Ovary (tissue), 9 donors: ENCODE data around the gene RALB. TPM values are rescaled to one million over a fixed set of nuclear protein-coding genes. Genes with fewer than 3 reads are reported as not detected.

Experiments
- DNase-seq, 5 donors: peaks; one replicate each; pipeline ENCODE4 v3.0.0-alpha.2; 2019 to 2020
- H3K27ac ChIP-seq, 2 donors: fragments of 200-600 bp; one replicate each; pipeline versions ENCODE4 v1.5.1 to v1.8.0; 2019 to 2022
- H3K27me3 ChIP-seq: fragments of 200-600 bp; one replicate; pipeline ENCODE4 v1.8.0; 2022
- H3K36me3 ChIP-seq: fragments of 200-600 bp; sonication (generic); one replicate; pipeline ENCODE4 v1.5.1; 2019
- H3K4me1 ChIP-seq: one replicate; pipeline ENCODE4 v1.8.1; 2013; ENCODE audit warnings: mild to moderate bottlenecking, moderate library complexity; ENCODE audit not compliant: insufficient read depth
- H3K4me3 ChIP-seq: fragments of 200-600 bp; sonication (generic); one replicate; pipeline ENCODE4 v1.5.1; 2017
- H3K9me3 ChIP-seq, 2 donors: fragments of 200-600 bp in 1 of 2; sonication (generic) in 1 of 2; one replicate each; pipeline versions ENCODE4 v1.5.1 to v1.8.1; 2013 to 2019; ENCODE audit warnings: mild to moderate bottlenecking in 1 of 2, moderate library complexity in 1 of 2
- CTCF ChIP-seq, 3 donors: fragments of 450-650 bp in 2 of 3; fragments of 200-600 bp in 1 of 3; IDR thresholded peaks; one replicate each; pipeline versions ENCODE4 v1.5.1 to v1.8.0; 2016 to 2022; ENCODE audit warnings: antibody characterized with exemption in 3 of 3, mild to moderate bottlenecking in 1 of 3
- EP300 ChIP-seq: sonication (generic); formaldehyde crosslinking; IDR thresholded peaks from one replicate; pipeline ENCODE4 v1.6.1; 2017; ENCODE audit warnings: antibody characterized with exemption
- POLR2A ChIP-seq: fragments of 450-650 bp; IDR thresholded peaks from one replicate; pipeline ENCODE4 v1.6.1; 2017; ENCODE audit warnings: antibody characterized with exemption, mild to moderate bottlenecking, moderate library complexity
- WGBS, 3 donors: extraction: QIAGEN DNeasy Blood & Tissue Kit in 1 of 3; methylation state at CpG; one replicate each; pipeline versions ENCODE4 v1.1.5 to v1.1.7; 2013 to 2017; 5-methylcytosine and 5-hydroxymethylcytosine counted together
- intact Hi-C, 4 donors: fragments of 100-400 bp; cut with DNase I; formaldehyde crosslinking; loops; one replicate each; pipeline versions ENCODE4 v1.11.0 to v1.15.1; 2022 to 2023
- polyA plus RNA-seq, 2 donors: library from polyadenylated mRNA; stranded (reverse); fragments of 200-250 nt in 1 of 2; fragments of 350-450 nt in 1 of 2; fragmentation: Illumina TruSeq in 1 of 2; extraction: RNeasy Lipid Tissue Mini Kit (QIAGEN cat#74804) in 1 of 2; gene quantifications; one replicate each; pipeline ENCODE4 v1.2.3, GENCODE V29; 2013 to 2014
- total RNA-seq, 7 donors: library from RNA; depleted of rRNA in 2 of 7; stranded (reverse); fragments of >200 nt in 2 of 7; fragmentation: NEBNext Ultra II Directional in 3 of 7; extraction: Animal tissue kit (Norgen Biotek cat#: 25700) in 3 of 7; gene quantifications; one replicate each; pipeline versions ENCODE4 v1.1.0 to v1.2.4, GENCODE V29; 2016 to 2023
- donor health status: DM: no; HTN: no; CAD: no; lungs with moderate emphysema.
- donor health status: DM: no; HTN: no; CAD: no.
- donor health status: Bipolar disorder and iron deficiency.
- donor health status: DM: yes; HTN: yes; CAD: no.
- donor health status: DM: no; HTN: no; CAD: no.
- donor health status: DM: yes; HTN: yes; CAD: no.

RALB gene
- total and polyA plus RNA-seq, 9 donors = 18.2 to 92.7 (median 34.9) TPM

GRCh38 chr2:120288016-120288373 lies 35.3 kb downstream of the RALB start:
- H3K27ac ChIP-seq = no peak overlapping the region
- H3K4me3 ChIP-seq = no peak overlapping the region
- no peak for DNase-seq
- TF ChIP-seq POLR2A (no peak), CTCF (IDR thresholded peaks at IDR 0.05) (no peak), EP300 (no peak)
- intact Hi-C loops = no loop called here
- H3K27me3 ChIP-seq = no peaks in the 10 kb centered on the region
- no peaks in the 10 kb centered on the region for H3K9me3 ChIP-seq
- 90 to 100% (median 95%) methylated on average over 1 of the region's 1 CpG for WGBS, 3 donors
- no peaks in the 10 kb centered on the region for H3K36me3 ChIP-seq
- H3K4me1 ChIP-seq = no peaks in the 10 kb centered on the region

- WGBS, 3 donors = 94 to 95% (median 95%) methylated on average over 14 of the region's 14 CpGs
- Histone ChIP-seq H3K4me1 (no peaks in the 10 kb centered on the region), H3K4me3 (no peak overlapping the region), H3K27me3 (no peaks in the 10 kb centered on the region), H3K9me3 (no peaks in the 10 kb centered on the region), H3K27ac (no peak overlapping the region), H3K36me3 (no peaks in the 10 kb centered on the region)
- no peak for DNase-seq
- TF ChIP-seq EP300 (no peak), POLR2A (no peak), CTCF (IDR thresholded peaks at IDR 0.05) (no peak)
- intact Hi-C loops = no loop called here
Observed at GRCh38 chr2:120289221-120289906, 36.7 kb downstream of the RALB start.

- no peaks in the 10 kb centered on the region for H3K9me3 ChIP-seq
- H3K4me1 ChIP-seq = no peaks in the 10 kb centered on the region
- H3K36me3 ChIP-seq = no peaks in the 10 kb centered on the region
- no peak for DNase-seq
- H3K27me3 ChIP-seq = no peaks in the 10 kb centered on the region
- H3K4me3 ChIP-seq = no peak overlapping the region
- no peak for TF ChIP-seq CTCF (IDR thresholded peaks at IDR 0.05)
- TF ChIP-seq POLR2A = no peak
- no peak for TF ChIP-seq EP300
- 33 to 47% (median 44%) methylated on average over 2 of the region's 2 CpGs for WGBS, 3 donors
- H3K27ac ChIP-seq = no peak overlapping the region
- intact Hi-C loops = no loop called here
Observed at GRCh38 chr2:120290737-120291136, 38.1 kb downstream of the RALB start.

- Histone ChIP-seq H3K36me3 (no peaks in the 10 kb centered on the region), H3K27ac (no peak overlapping the region), H3K4me1 (no peaks in the 10 kb centered on the region), H3K27me3 (no peaks in the 10 kb centered on the region), H3K9me3 (no peaks in the 10 kb centered on the region), H3K4me3 (no peak overlapping the region)
- intact Hi-C loops = no loop called here
- TF ChIP-seq EP300 (no peak), CTCF (IDR thresholded peaks at IDR 0.05) (no peak), POLR2A (no peak)
- WGBS, 3 donors = 57 to 70% (median 58%) methylated on average over 4 of the region's 4 CpGs
- DNase-seq = no peak
Observed at GRCh38 chr2:120291401-120292311, 39.0 kb downstream of the RALB start.
